ENCODE measurements around the gene NOP53.
A peak's percentile ranks its signal among the peaks of the same experiment; 100 is the strongest.
"Not testable (repeated sequence)": the region's sequence is repeated elsewhere in the genome, so short reads cannot be mapped to it uniquely, and the experiment has no call there.

NOP53 gene

DNA sequence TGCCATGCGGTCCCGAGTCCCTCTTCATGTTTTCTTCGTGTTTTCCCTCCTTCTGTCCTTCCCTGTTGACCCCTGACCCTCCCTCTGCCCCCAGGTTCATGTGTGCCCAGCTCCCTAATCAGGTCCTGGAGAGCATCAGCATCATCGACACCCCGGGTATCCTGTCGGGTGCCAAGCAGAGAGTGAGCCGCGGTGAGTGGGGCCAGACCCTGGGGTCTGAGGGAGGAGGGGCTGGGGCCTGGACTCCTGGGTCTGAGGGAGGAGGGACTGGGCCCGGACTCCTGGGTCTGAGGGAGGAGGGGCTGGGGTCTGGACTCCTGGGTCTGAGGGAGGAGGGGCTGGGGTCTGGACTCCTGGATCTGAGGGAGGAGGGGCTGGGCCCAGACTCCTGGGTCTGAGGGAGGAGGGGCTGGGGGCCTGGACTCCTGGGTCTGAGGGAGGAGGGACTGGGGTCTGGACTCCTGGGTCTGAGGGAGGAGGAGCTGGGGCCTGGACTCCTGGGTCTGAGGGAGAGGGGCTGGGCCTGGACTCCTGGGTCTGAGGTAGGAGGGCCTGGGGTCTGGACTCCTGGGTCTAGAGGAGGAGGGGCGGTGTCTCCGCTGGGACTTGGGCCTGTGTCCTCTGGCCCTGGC is 26.8 kb upstream of the NOP53 start:
- not testable (repeated sequence) for DNase-seq

DNA sequence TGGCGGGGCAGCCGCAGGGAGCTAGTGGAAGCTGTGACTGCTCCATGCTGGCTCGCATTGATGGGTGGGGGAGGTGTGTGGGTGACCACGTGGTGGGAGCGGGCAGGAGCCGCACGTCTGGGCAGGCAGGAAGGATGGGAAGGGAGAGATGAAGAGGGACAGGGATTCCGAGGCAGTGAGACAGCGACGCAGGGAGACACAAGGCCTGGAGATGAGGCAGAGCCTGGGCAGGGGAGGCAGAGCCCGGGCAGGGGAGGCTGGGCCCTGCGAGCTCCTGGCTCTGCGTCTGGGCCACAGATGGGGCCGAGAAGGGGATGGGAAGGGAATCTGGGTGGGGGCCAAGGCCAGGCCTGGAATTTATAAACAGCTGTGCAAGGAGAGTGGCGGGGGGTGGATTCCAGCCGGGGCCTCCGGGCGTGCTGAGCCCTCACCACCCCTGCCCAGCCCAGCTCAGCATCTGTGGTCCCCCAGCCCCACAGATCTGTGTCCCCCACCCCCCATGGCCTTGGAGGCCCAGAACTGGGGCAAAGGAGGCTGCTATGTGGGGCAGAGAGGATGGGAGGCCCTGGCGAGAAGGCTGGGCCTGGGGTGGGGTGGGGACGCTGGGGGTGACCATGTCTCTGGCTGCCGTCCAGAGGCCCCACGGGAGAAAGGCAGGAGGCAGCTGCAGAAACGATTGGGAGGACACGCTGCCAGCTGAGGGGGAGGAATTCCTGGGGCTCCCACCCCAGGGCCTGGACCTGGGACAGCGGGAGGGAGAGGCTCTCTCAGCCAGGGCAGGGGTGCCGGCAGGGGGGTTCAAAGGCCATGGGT is 26.1 kb upstream of the NOP53 start:
- no peak for DNase-seq

DNA sequence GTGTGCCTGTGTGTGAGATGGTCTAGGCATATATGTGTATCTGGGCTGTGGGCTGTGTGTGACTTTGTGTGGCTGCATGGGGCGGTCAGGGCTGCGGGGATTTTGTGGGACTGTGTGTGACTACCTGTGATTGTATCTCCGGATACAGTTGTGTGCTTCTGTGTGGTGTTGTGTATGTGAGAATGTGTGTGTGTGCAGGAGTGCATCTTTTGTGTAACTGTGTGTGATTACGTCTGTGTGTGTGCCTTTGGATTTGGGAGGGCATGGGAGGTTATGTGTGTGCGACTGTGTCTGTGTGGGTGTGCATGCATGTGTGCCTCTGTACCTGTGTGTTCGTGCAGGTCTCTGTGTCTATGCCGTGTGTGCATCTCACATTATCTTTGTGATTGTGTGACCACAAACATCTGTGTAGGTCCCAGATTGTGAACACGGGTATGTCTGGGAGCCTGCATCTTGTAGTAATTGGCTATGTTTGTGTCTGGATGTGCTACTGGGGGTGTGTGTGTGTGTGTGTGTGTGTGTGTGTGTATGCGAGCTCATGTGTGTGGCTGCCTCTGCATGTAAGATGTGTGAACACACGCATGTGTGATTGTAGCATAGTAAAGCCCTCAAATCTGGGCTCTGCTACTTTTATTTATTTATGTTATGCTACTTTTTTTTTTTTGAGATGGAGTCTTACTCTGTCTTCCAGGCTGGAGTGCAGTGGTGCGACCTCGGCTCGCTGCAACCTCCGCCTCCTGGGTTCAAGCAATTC is 24.5 kb upstream of the NOP53 start:
- no peak for DNase-seq

DNA sequence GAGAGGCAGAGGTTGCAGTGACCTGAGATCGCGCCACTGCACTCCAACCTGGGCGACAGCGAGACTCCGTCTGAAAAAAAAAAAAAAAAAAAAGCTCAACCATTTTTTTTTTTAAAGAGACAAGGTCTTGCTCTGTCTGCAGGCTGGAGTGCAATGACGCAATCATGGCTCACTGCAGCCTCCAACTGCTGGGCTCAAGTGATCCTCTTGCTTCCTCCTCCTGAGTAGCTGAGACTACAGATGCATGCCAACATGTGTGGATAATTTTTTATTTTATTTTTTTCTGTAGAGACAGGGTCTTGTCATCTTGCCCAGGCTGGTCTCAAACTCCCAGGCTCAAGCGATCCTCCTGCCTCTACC is 21.8 kb upstream of the NOP53 start:
- peak; percentile 46 for DNase-seq

DNA sequence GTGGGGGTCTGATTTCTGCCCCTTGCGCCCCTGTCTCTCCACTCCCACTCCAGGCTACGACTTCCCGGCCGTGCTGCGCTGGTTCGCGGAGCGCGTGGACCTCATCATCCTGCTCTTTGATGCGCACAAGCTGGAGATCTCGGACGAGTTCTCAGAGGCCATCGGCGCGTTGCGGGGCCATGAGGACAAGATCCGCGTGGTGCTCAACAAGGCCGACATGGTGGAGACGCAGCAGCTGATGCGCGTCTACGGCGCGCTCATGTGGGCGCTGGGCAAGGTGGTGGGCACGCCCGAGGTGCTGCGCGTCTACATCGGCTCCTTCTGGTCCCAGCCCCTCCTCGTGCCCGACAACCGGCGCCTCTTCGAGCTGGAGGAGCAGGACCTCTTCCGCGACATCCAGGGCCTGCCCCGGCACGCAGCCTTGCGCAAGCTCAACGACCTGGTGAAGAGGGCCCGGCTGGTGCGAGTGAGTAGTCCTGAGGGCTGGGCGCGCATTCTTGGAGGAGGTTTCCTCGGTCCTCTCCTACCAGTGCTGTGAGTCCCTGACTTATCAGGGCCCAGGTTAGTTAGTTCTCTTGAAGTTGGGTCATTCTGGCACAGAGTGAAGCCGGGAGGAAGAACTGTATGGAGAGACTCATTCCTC is 19.5 kb upstream of the NOP53 start:
- DNase-seq, result no peak

DNA sequence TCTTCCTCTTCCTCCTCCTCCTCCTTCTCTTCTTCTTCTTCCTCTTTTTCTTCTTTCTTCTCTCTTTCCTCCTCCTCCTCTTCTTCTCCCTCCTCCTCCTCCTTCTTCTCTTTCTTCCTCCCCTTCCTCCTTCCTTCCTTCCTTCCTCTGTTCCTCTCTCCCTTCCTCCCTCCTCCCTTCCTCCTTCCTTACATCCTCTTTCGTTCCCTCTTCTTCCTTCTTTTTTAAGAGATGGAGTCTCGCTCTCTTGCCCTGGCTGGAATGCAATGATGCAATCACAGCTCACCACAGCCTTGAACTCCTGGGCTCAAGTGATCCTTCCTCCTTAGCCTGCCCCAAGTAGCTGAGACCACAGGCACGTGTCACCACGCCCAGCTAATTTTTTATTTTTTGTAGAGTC is 18.9 kb upstream of the NOP53 start:
- no peak for DNase-seq

DNA sequence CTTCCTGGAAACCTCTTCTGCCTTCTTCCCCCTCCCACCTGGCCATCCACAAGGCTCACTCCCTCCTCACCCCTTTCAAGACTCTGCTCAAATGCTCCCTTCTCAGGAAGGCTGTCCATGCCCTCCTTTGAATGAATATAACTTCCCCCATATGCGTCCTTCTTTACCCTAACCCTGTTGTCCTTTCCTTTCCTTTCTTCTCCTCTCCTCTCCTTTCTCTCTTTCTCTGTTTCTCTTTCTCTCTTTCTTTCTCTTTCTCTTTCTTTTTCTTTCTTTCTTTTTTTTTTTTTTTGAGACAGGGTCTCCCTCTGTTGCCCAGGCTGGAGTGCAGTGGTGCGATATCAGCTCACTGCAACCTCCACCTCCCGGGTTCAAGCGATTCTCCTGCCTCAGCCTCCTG is 17.1 kb upstream of the NOP53 start:
- not testable (repeated sequence) for DNase-seq

DNA sequence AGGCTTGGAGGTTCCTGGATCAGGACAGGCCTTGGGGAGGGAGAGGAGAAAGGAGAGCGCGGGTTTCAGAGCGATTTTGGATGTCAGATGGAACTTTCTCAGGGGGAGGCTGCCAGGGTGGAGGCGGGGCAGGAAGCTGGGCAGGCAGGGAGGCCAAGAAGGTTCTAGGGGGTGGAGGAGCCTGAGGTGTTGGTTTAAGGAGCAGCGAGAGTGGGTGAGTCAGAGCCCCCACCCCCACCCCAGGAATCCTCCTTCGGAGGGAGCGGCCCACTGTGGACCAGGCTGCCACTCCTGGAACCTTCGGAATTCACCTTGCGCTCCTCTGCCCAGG is 15.9 kb upstream of the NOP53 start:
- peak; percentile 63 for DNase-seq

DNA sequence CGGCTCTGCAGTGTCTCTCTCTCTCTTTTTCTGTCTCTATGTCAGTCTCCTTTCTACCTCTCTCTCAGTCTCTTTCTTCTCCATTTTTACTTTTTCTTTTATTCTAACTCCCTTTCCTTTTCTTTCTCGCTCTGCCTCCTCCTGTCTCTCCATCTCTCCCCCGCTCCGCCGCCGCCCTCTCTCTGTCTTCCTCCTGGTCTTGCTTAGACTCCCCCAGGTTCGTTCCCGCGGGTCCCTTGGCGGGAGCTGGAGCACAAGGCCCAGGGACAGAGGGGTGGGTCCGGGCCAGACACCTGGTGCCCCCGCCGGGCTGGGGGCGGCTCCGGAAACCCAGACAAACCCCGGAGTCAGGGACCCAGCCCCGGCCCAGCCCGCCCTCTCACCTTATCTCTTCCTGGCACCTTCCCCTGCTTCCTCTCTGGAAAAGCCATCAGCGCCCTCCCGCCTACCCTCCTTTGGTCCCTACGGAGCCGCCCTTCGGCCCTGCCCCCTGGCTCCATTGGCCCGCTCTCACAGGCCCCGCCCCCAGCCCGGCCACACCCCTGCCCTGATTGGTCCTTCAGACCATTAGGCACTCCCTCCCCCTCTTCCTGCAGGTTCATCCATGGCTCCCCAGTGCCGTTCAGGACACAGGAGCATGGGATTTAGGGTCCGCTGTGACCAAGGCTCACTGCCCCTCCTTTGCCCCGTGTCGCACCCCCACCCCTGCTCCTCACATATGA is 15.4 kb upstream of the NOP53 start:
- peak; percentile 92 for DNase-seq

DNA sequence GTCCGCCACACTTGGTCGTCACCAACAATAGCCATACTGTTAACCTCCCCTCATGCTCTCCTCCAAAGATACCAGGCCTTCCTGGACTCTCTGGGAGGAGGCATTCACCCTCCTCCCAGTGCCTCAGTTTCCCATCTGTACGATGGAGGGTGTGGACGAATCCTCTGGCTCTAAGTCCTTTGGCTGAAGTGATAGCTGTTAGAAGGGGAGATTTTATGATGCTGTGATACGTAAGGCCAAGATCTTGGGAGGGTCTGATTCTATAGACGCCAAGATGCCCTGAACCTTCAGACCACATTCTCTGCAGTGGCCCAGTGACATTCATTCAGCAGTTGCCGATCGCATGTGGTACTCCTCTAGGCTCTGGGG is 14.8 kb upstream of the NOP53 start:
- DNase-seq, result no peak

DNA sequence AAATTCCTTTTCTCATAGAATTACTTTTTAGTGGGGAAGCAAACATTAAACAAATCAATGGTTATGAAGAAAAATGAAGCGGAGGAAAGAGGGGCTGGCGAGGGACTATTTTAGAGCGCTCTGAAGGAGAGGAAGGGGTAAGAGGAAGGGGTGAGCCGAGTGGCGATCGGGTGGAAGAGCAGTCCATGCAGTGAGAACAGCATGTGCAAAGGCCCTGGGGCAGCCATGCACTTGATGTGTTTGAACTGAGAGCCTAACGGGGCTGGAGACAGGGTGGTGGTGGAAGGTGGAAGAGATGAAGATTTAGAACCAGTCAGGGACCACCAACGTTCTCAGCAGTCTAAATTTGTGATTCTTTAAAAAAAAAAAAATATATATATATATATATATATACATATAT is 14.4 kb upstream of the NOP53 start:
- no peak for DNase-seq

DNA sequence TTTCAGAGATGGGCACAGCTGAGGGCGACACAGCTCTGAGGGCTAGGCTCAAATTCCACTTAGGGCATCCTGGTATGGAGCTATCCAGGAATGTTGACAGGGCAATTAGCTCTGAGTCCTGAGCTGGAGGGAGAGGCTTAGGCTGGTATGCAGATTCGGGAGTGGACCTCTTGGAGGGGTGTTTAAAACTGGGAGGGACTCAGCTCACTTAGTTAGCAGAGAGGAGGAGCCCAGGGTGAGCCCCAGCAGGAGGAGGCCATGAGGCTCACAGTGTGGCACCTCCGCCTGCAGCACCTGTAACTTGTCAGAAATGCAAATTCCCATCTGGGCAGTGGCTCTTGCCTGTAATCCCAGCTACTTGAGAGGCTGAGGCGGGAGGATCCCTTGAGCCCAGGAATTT is 10.2 kb upstream of the NOP53 start:
- no peak for DNase-seq

DNA sequence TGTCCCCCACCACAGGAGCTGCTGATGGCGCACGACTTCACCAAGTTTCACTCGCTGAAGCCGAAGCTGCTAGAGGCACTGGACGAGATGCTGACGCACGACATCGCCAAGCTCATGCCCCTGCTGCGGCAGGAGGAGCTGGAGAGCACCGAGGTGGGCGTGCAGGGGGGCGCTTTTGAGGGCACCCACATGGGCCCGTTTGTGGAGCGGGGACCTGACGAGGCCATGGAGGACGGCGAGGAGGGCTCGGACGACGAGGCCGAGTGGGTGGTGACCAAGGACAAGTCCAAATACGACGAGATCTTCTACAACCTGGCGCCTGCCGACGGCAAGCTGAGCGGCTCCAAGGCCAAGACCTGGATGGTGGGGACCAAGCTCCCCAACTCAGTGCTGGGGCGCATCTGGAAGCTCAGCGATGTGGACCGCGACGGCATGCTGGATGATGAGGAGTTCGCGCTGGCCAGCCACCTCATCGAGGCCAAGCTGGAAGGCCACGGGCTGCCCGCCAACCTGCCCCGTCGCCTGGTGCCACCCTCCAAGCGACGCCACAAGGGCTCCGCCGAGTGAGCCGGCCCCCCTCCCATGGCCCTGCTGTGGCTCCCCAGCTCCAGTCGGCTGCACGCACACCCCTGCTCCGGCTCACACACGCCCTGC is 4.4 kb upstream of the NOP53 start:
- no peak for DNase-seq

DNA sequence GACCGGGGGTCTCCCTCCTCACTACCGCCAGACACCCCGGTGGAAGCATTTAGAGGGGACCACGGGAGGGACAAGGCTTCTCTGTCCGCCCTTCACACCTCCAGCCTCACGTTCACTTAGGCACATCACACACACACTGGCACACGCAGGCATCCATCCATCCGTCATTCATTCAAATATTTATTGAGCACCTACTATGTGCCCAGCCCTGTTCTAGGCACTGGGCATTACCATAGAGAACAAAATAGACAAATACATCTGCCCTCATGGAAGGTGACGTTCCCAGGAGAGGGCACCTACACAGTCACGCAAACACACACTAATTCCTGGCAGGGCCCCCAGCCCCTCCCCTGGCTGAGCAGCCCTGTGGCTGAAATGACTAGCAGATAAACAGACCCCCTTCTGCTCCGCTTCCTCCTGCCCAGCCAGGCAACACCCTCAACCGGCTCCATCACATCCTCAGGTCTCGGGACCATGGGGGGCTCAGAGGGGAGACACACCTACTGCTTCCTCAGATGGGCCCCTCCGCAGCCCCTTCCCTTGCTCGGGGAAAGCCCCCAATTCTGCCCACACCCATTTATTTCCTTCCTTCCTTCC is 3.7 kb upstream of the NOP53 start:
- DNase-seq, result no peak

DNA sequence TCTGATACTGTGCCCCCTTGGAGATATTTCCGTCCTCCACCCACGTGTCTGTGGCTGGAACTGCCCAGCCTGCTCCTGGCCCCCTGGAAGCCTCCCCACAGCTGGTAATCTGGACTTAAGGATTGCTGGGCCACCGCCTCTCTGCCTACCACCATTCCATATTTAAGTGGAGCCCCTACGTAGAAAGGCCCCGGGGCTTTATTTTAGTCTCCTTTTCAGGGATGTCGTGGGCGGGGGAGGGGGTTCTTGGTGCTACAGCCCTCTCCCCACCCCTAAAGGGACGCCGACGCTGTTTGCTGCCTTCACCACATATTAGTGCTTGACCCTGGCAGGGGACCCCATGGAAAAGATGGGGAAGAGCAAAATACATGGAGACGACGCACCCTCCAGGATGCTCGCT is 2.7 kb upstream of the NOP53 start:
- DNase-seq, result no peak

DNA sequence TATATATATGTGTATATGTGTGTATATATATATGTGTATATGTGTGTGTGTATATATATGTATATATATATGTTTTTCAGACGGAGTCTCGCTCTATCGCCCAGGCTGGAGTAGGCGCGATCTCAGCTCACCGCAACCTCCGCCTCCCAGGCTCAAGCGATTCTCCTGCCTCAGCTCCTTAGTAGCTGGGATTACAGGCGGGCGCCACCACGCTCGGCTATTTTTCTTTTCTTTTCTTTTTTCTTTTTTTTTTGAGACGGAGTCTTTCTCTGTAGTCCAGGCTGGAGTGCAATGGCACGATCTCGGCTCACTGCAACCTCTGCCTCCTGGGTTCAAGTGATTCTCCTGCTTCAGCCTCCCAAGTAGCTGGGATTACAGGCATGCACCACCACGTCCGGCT is 783 bp downstream of the NOP53 start:
- not testable (repeated sequence) for DNase-seq

DNA sequence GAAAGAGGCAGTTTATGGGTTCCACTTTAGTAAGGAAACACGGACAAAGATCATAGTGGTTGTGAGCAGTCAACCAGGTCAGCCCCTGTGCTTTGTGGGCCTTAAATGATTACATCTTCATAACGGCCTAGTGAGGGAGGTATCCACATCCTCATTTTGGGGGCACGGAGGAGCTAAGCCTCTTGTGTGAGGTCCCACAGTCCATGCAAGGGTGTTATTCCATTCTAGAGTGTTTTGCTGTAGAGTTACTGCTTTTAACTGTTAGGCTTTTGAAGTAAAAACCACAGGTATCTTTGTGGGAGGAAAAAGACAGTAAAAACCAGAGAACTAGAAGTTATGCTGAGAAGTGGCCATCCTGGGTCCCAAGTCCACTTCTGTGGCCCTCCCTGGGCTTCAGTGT is 4.0 kb downstream of the NOP53 start:
- DNase-seq, result no peak

DNA sequence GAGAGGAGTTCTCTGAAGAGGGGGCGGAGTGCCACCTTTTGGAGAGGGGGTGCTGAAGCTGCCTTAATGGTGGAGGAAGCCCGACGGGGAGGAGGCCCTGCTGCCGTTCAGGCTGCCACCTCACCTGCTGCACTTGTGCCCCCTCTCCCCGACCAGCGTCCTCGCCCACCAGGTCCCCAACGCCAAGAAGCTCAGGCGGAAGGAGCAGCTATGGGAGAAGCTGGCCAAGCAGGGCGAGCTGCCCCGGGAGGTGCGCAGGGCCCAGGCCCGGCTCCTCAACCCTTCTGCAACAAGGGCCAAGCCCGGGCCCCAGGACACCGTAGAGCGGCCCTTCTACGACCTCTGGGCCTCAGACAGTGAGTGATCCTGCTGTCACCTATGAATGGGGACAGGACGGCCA is 5.4 kb downstream of the NOP53 start:
- no peak for DNase-seq

DNA sequence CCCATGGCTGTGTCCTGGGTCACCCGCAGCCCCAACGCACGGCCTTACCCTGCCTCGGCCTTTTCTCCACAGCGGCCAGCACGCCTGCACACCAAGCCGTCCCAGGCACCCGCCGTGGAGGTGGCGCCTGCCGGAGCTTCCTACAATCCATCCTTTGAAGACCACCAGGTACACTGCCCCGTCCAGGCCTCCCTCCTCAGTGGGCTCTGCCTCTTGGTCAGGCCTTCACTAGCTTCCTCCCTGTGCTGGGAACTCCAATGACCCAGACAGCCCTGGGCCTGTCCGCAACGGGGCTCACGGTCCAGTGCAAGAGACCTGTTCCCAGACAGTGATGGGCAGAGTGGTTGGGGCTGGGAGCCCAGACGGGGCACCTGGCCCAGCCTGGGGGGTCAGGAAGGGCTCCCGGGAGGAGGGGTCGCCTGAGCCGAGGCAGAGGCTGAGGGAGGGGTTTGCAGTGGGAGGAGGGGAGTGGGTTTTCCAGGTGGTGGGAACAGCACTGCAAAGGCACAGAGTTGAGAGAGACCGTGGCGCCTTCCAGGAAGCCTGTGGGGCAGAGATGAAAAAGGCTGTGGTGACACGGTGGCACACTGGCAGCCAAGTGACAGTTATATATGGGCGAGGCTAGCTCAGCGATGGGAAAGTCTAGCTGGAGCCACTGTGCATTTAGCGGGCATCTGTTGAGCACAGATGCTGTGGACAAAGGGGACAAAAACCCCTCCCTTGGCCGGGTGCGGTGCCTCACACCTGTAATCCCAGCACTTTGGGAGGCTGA is 7.3 kb downstream of the NOP53 start:
- DNase-seq, result no peak

DNA sequence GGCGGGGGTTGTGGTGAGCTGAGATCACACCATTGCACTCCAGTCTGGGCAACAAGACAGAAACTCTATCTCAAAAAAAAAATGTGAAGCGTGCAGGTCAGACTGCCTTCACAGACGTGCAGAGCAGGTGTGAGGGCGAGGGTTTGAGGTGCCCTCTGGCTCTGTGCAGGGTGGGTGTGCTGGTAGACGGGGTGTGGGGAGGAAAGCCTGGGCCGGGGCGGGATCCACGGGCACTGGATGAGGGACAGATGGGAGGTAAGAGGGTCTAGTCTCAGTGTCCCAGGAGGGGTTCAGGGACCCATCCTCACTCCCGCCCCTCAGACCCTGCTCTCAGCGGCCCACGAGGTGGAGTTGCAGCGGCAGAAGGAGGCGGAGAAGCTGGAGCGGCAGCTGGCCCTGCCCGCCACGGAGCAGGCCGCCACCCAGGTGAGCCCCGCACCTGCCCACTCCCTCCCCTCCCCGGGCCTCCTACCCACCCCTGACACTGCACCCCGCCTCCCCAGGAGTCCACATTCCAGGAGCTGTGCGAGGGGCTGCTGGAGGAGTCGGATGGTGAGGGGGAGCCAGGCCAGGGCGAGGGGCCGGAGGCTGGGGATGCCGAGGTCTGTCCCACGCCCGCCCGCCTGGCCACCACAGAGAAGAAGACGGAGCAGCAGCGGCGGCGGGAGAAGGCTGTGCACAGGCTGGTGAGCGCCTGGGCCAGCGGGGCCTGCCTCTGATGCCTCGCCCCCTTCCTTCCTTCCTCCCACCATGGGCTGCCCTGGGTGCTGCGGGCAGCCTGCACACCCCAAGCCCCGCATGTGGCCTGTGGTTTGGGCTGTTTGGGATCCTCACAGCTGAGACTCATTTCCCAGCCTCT is 9.1 kb downstream of the NOP53 start:
- DNase-seq, result no peak

Data from GDM1 (cell line).